CD14-positive monocyte (primary cell): ENCODE data around the gene CTNNA2. TPM values are rescaled to one million over a fixed set of nuclear protein-coding genes. Genes with fewer than 3 reads are reported as not detected.

ENCODE experiments used
- DNase-seq, 3 donors: peaks; one replicate each; pipeline ENCODE4 v3.0.0-alpha.2; 2011 to 2022
- H2AFZ ChIP-seq: 2 replicates; pipeline ENCODE4 v1.6.0; 2012; ENCODE audit warnings: mild to moderate bottlenecking, low read depth, low read length, inconsistent platforms; ENCODE audit not compliant: insufficient read depth, poor library complexity, severe bottlenecking
- H3K27ac ChIP-seq, 2 donors: 1 replicate in 1 of 2; 2 replicates in 1 of 2; pipeline ENCODE4 v1.5.1; 2012 to 2013; ENCODE audit warnings: low read length in 2 of 2, control low read depth in 1 of 2, inconsistent platforms in 1 of 2, low read depth in 1 of 2, mild to moderate bottlenecking in 1 of 2
- H3K27me3 ChIP-seq, 2 donors: one replicate each; pipeline versions ENCODE4 v1.6.0 to v1.6.1; 2011 to 2013; ENCODE audit warnings: low read length in 2 of 2; ENCODE audit not compliant: control insufficient read depth in 2 of 2, insufficient read depth in 2 of 2
- H3K36me3 ChIP-seq, 2 donors: replicated peaks in 1 of 2; 1 replicate in 1 of 2; 2 replicates in 1 of 2; pipeline versions ENCODE4 v1.5.1 to v1.6.1; 2012 to 2013; ENCODE audit warnings: low read length in 2 of 2, control low read depth in 1 of 2, inconsistent platforms in 1 of 2, mild to moderate bottlenecking in 1 of 2; ENCODE audit not compliant: insufficient read depth in 2 of 2, control insufficient read depth in 1 of 2
- H3K4me1 ChIP-seq, 2 donors: 1 replicate in 1 of 2; 2 replicates in 1 of 2; pipeline versions ENCODE4 v1.5.1 to v1.6.1; 2012 to 2013; ENCODE audit warnings: low read length in 2 of 2, control low read depth in 1 of 2, inconsistent platforms in 1 of 2, mild to moderate bottlenecking in 1 of 2, moderate library complexity in 1 of 2; ENCODE audit not compliant: insufficient read depth in 2 of 2, control insufficient read depth in 1 of 2
- H3K4me2 ChIP-seq: replicated peaks from 2 replicates; pipeline ENCODE3; 2012; ENCODE audit warnings: low read length, moderate library complexity, mild to moderate bottlenecking; ENCODE audit not compliant: poor library complexity, severe bottlenecking; ENCODE audit errors: extremely low read depth
- H3K4me3 ChIP-seq, 3 experiments: fragments of 200-600 bp in 1 of 3; sonication (generic) in 1 of 3; replicated peaks in 1 of 3; 1 replicate in 2 of 3; 2 replicates in 1 of 3; pipeline ENCODE4 v1.5.1; 2011 to 2013; ENCODE audit warnings: low read length in 3 of 3, mild to moderate bottlenecking in 3 of 3, control low read depth in 2 of 3, low read depth in 2 of 3, inconsistent platforms in 1 of 3, moderate library complexity in 1 of 3
- H3K79me2 ChIP-seq: 2 replicates; pipeline ENCODE4 v1.6.0; 2012; ENCODE audit warnings: mild to moderate bottlenecking, control low read depth, inconsistent platforms, low read length, moderate library complexity; ENCODE audit not compliant: insufficient read depth
- H3K9ac ChIP-seq: 2 replicates; pipeline ENCODE4 v1.6.0; 2017; ENCODE audit warnings: low read length, mild to moderate bottlenecking; ENCODE audit not compliant: insufficient read depth, poor library complexity, severe bottlenecking
- H3K9me3 ChIP-seq, 2 donors: replicated peaks in 1 of 2; 1 replicate in 1 of 2; 2 replicates in 1 of 2; pipeline versions ENCODE4 v1.5.1 to v1.6.1; 2012 to 2013; ENCODE audit warnings: low read length in 2 of 2, control low read depth in 1 of 2; ENCODE audit not compliant: control insufficient read depth in 1 of 2, insufficient read depth in 1 of 2
- H4K20me1 ChIP-seq: 2 replicates; pipeline ENCODE4 v1.6.0; 2012; ENCODE audit warnings: mild to moderate bottlenecking, low read length, control low read depth, moderate library complexity; ENCODE audit not compliant: insufficient read depth
- H3K27ac Mint-ChIP-seq, 7 donors: one replicate each; pipeline ENCODE4 v1.8.0; 2020; ENCODE audit warnings: mild to moderate bottlenecking in 7 of 7, mixed read lengths in 7 of 7, moderate library complexity in 6 of 7, inconsistent platforms in 2 of 7
- H3K27me3 Mint-ChIP-seq, 3 donors: one replicate each; pipeline ENCODE4 v1.8.0; 2021 to 2022; ENCODE audit warnings: low read depth in 3 of 3, mild to moderate bottlenecking in 3 of 3, mixed read lengths in 3 of 3, moderate library complexity in 3 of 3, inconsistent platforms in 1 of 3
- H3K36me3 Mint-ChIP-seq, 2 donors: one replicate each; pipeline ENCODE4 v1.8.0; 2020; ENCODE audit warnings: mixed read lengths in 2 of 2, inconsistent platforms in 1 of 2, mild to moderate bottlenecking in 1 of 2
- H3K4me1 Mint-ChIP-seq: one replicate; pipeline ENCODE4 v1.8.0; 2020; ENCODE audit warnings: mild to moderate bottlenecking, mixed read lengths
- H3K4me3 Mint-ChIP-seq, 2 donors: one replicate each; pipeline ENCODE4 v1.8.0; 2020; ENCODE audit warnings: mild to moderate bottlenecking in 2 of 2, mixed read lengths in 2 of 2, moderate library complexity in 1 of 2
- H3K9me3 Mint-ChIP-seq, 7 donors: one replicate each; pipeline ENCODE4 v1.8.0; 2020 to 2022; ENCODE audit warnings: mixed read lengths in 7 of 7, mild to moderate bottlenecking in 6 of 7, moderate library complexity in 6 of 7, inconsistent platforms in 2 of 7
- CTCF ChIP-seq: fragments of 200-600 bp; IDR thresholded peaks from one replicate; pipeline ENCODE4 v1.8.0; 2022; ENCODE audit warnings: antibody characterized with exemption, mild to moderate bottlenecking
- WGBS: methylation state at CpG from one replicate; pipeline ENCODE4 v1.1.5; 2013; ENCODE audit warnings: missing lambda C conversion rate; ENCODE audit not compliant: insufficient coverage; 5-methylcytosine and 5-hydroxymethylcytosine counted together
- intact Hi-C, 2 donors: fragments of 100-400 bp; cut with micrococcal nuclease; formaldehyde crosslinking; loops; one replicate each; pipeline versions ENCODE4 v1.15.0 to v1.15.1; 2023
- polyA plus RNA-seq, 3 donors: library from polyadenylated mRNA; depleted of rRNA in 1 of 3; unstranded in 2 of 3; stranded (reverse) in 1 of 3; fragments of 300-500 nt in 2 of 3; fragments of >200 nt in 1 of 3; fragmentation: Illumina TruSeq in 2 of 3; gene quantifications; 1 replicate in 2 of 3; 2 replicates in 1 of 3; pipeline ENCODE4 v1.2.3, GENCODE V29; 2012 to 2021

Gene CTNNA2
- polyA plus RNA-seq, 3 donors: not detected

DNA sequence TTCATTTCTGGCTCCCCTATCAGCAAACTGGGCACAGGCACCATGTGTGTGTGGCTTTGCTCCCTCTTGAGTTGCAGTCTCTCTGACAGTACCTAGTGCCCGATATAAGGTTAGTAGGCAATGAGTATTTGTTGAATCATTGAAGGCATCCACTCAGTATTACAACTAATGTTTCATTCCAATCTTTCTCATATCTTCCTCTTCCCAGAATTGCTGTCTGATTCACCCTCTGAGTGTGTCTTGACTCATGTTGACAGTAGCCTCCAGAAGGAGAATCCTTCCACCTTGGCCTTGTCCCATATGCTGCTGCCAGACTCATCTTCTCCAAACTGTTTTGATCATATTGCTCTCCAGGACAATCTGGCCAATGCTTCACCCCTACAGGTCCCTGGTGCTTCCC is 589.2 kb downstream of the CTNNA2 start:
- intact Hi-C loops: no loop called here
- peaks cover 13 to 20% of the 10 kb centered on the region in 2 donors for H3K9me3 ChIP-seq
- DNase-seq: no peak
- H3K27me3 ChIP-seq: no peaks in the 10 kb centered on the region
- no peak overlapping the region for H2AFZ ChIP-seq
- H3K79me2 ChIP-seq: no peaks in the 10 kb centered on the region
- H3K4me1 Mint-ChIP-seq: no peaks in the 10 kb centered on the region
- H3K36me3 Mint-ChIP-seq: no peaks in the 10 kb centered on the region
- no peak overlapping the region for H3K27ac ChIP-seq
- peaks cover 0 to 4% (median 0%) of the 10 kb centered on the region in 3 donors for H3K27me3 Mint-ChIP-seq
- no peaks in the 10 kb centered on the region for H3K4me1 ChIP-seq
- H3K9ac ChIP-seq: no peak overlapping the region
- H3K4me3 ChIP-seq: no peak overlapping the region
- H4K20me1 ChIP-seq: no peaks in the 10 kb centered on the region
- TF ChIP-seq CTCF: no peak
- H3K27ac Mint-ChIP-seq: no peak overlapping the region
- no peaks in the 10 kb centered on the region for H3K36me3 ChIP-seq
- H3K4me2 ChIP-seq: no peak overlapping the region
- WGBS: no CpG with 5 or more reads among the region's 1 CpG
- no peak overlapping the region for H3K4me3 Mint-ChIP-seq
- peaks cover 0 to 16% (median 12%) of the 10 kb centered on the region in 7 donors for H3K9me3 Mint-ChIP-seq

GRCh38 chr2:80105015-80105640 is 592.3 kb downstream of the CTNNA2 start:
- no peak overlapping the region for H3K9ac ChIP-seq
- Mint-ChIP-seq H3K4me1 (no peaks in the 10 kb centered on the region), H3K9me3 (peaks cover 2 to 16% (median 9%) of the 10 kb centered on the region in 7 donors), H3K36me3 (no peaks in the 10 kb centered on the region), H3K27me3 (peaks cover 0 to 4% (median 0%) of the 10 kb centered on the region in 3 donors), H3K4me3 (no peak overlapping the region), H3K27ac (no peak overlapping the region)
- H3K27me3 ChIP-seq: no peaks in the 10 kb centered on the region
- peaks cover 8 to 27% of the 10 kb centered on the region in 2 donors for H3K9me3 ChIP-seq
- H4K20me1 ChIP-seq: no peaks in the 10 kb centered on the region
- no peak overlapping the region for H2AFZ ChIP-seq
- H3K4me2 ChIP-seq: no peak overlapping the region
- no peak overlapping the region for H3K27ac ChIP-seq
- H3K4me1 ChIP-seq: no peaks in the 10 kb centered on the region
- no peak overlapping the region for H3K4me3 ChIP-seq
- TF ChIP-seq CTCF: no peak
- 50% methylated on average over 2 of the region's 7 CpGs for WGBS
- no peaks in the 10 kb centered on the region for H3K79me2 ChIP-seq
- intact Hi-C loops: no loop called here
- no peaks in the 10 kb centered on the region for H3K36me3 ChIP-seq
- no peak for DNase-seq
